ENCODE data around the gene HEPH. TPM values are rescaled to one million over a fixed set of nuclear protein-coding genes. Genes with fewer than 3 reads are reported as not detected.
A peak's percentile ranks its signal among the peaks of the same experiment; 100 is the strongest.
"Not testable (repeated sequence)": the region's sequence is repeated elsewhere in the genome, so short reads cannot be mapped to it uniquely, and the experiment has no call there.

HEPH gene
- 11.4 TPM for total RNA-seq
- long read RNA-seq, partial matches to known transcripts: 5 of 9 reads
- long read RNA-seq, other reads (novel, unspliced or antisense): 4 of 9 reads

GRCh38 chrX:66163849-66164411 lies at the start of gene HEPH:
Gene HEPH, plus strand, starts transcription at chrX:66164247. Its CDS starts 6,324 bp downstream, at chrX:66170571.
- Histone ChIP-seq H3K9me3 (no peaks in the 10 kb centered on the region), H3K27ac (no peak within 1 kb of the TSS), H3K27me3 (ENCODE audit: low read depth) (no peaks in the 10 kb centered on the region), H3K4me1 (no peaks in the 10 kb centered on the region), H3K4me3 (peak within 1 kb of the TSS; percentile 41), H3K36me3 (no peaks in the 10 kb centered on the region)
- intact Hi-C loops (cut with DNase I): no loop called here
- DNase-seq (no peak), ATAC-seq (no peak)
- TF ChIP-seq CTCF (IDR thresholded peaks at IDR 0.05): no peak

- H3K4me1 ChIP-seq; H3K36me3 ChIP-seq; intact Hi-C loops (cut with DNase I); H3K27me3 ChIP-seq (ENCODE audit: low read depth); H3K9me3 ChIP-seq; H3K4me3 ChIP-seq; ATAC-seq; H3K27ac ChIP-seq; DNase-seq: not testable (repeated sequence)
These were observed 45.3 kb upstream of the HEPH start for GRCh38 chrX:66118722-66119121.

- ATAC-seq; H3K9me3 ChIP-seq; intact Hi-C loops (cut with DNase I): not testable (repeated sequence)
These were observed 42.7 kb upstream of the HEPH start for GRCh38 chrX:66121354-66121753.

GRCh38 chrX:66126662-66127061 lies 37.4 kb upstream of the HEPH start:
- Histone ChIP-seq H3K9me3 (no peaks in the 10 kb centered on the region), H3K27me3 (ENCODE audit: low read depth) (no peaks in the 10 kb centered on the region), H3K4me3 (no peak overlapping the region), H3K27ac (no peak overlapping the region), H3K4me1 (no peaks in the 10 kb centered on the region), H3K36me3 (no peaks in the 10 kb centered on the region)
- TF ChIP-seq CTCF (IDR thresholded peaks at IDR 0.05): no peak
- DNase-seq (no peak), ATAC-seq (no peak)
- intact Hi-C loops (cut with DNase I): no loop called here

More at GRCh38 chrX:66121354-66121753, 42.7 kb upstream of the HEPH start:
- not testable (repeated sequence) for H3K27me3 ChIP-seq (ENCODE audit: low read depth); DNase-seq; H3K36me3 ChIP-seq; H3K4me3 ChIP-seq; H3K4me1 ChIP-seq; H3K27ac ChIP-seq

GRCh38 chrX:66130469-66130868 lies 33.6 kb upstream of the HEPH start:
- Histone ChIP-seq H3K27me3 (ENCODE audit: low read depth) (no peaks in the 10 kb centered on the region), H3K27ac (no peak overlapping the region), H3K4me1 (no peaks in the 10 kb centered on the region), H3K4me3 (no peak overlapping the region), H3K9me3 (no peaks in the 10 kb centered on the region), H3K36me3 (no peaks in the 10 kb centered on the region)
- DNase-seq: no peak
- TF ChIP-seq CTCF (IDR thresholded peaks at IDR 0.05): no peak
- intact Hi-C loops (cut with DNase I): no loop called here
- no peak for ATAC-seq

GRCh38 chrX:66135284-66135683 lies 28.8 kb upstream of the HEPH start:
- H3K4me1 ChIP-seq; DNase-seq; H3K4me3 ChIP-seq; H3K27me3 ChIP-seq (ENCODE audit: low read depth); intact Hi-C loops (cut with DNase I); H3K36me3 ChIP-seq; H3K27ac ChIP-seq; ATAC-seq; H3K9me3 ChIP-seq: not testable (repeated sequence)

GRCh38 chrX:66142351-66142750 lies 21.7 kb upstream of the HEPH start:
- no peaks in the 10 kb centered on the region for H3K36me3 ChIP-seq
- ATAC-seq (no peak), DNase-seq (no peak)
- no peak for TF ChIP-seq CTCF (IDR thresholded peaks at IDR 0.05)
- H3K9me3 ChIP-seq: no peaks in the 10 kb centered on the region
- H3K4me1 ChIP-seq: no peaks in the 10 kb centered on the region
- no peak overlapping the region for H3K4me3 ChIP-seq
- intact Hi-C loops (cut with DNase I): no loop called here
- no peaks in the 10 kb centered on the region for H3K27me3 ChIP-seq (ENCODE audit: low read depth)
- H3K27ac ChIP-seq: no peak overlapping the region
